CD4-positive, CD25-positive, alpha-beta regulatory T cell (primary cell): ENCODE results near the gene FBXW11. TPM values are rescaled to one million over a fixed set of nuclear protein-coding genes. Genes with fewer than 3 reads are reported as not detected.
A peak's percentile ranks its signal among the peaks of the same experiment; 100 is the strongest.
"Not testable (repeated sequence)": the region's sequence is repeated elsewhere in the genome, so short reads cannot be mapped to it uniquely, and the experiment has no call there.

Experiments
- ATAC-seq, 2 donors: fragments of 150-1000 bp; cut with Tn5 transposase; one replicate each; pipeline ENCODE4 v1.10.0; 2021; ENCODE audit warnings: low read depth in 2 of 2, moderate number of reproducible peaks in 2 of 2, moderate library complexity in 1 of 2
- DNase-seq, 3 donors: peaks; one replicate each; pipeline versions ENCODE4 v3.0.0 to v3.0.0-alpha.2; 2012 to 2022; ENCODE audit warnings: mixed read lengths in 1 of 3
- H3K27ac ChIP-seq: one replicate; pipeline ENCODE4 v1.7.0; 2013; ENCODE audit warnings: mild to moderate bottlenecking, low read length; ENCODE audit not compliant: insufficient read depth, poor library complexity, severe bottlenecking
- H3K27me3 ChIP-seq: one replicate; pipeline ENCODE4 v1.7.0; 2013; ENCODE audit warnings: low read length; ENCODE audit not compliant: control insufficient read depth, insufficient read depth
- H3K36me3 ChIP-seq: one replicate; pipeline ENCODE4 v1.7.0; 2013; ENCODE audit warnings: mild to moderate bottlenecking, low read length, moderate library complexity; ENCODE audit not compliant: control insufficient read depth, insufficient read depth
- H3K4me1 ChIP-seq: 2 replicates; pipeline ENCODE4 v1.7.0; 2013; ENCODE audit warnings: mild to moderate bottlenecking, low read length; ENCODE audit not compliant: insufficient read depth, control insufficient read depth, poor library complexity, severe bottlenecking
- H3K4me3 ChIP-seq: one replicate; pipeline ENCODE4 v1.7.0; 2013; ENCODE audit warnings: low read depth, mild to moderate bottlenecking, low read length, moderate library complexity
- H3K9me3 ChIP-seq, 2 experiments: 1 replicate in 1 of 2; 2 replicates in 1 of 2; pipeline ENCODE4 v1.7.0; 2013; ENCODE audit warnings: low read length in 2 of 2, mild to moderate bottlenecking in 1 of 2, moderate library complexity in 1 of 2; ENCODE audit not compliant: control insufficient read depth in 2 of 2
- H3K27ac Mint-ChIP-seq, 3 donors: one replicate each; pipeline ENCODE4 v1.8.0; 2020 to 2022; ENCODE audit warnings: mild to moderate bottlenecking in 3 of 3, mixed read lengths in 3 of 3, moderate library complexity in 2 of 3
- H3K27me3 Mint-ChIP-seq: one replicate; pipeline ENCODE4 v1.8.0; 2022; ENCODE audit warnings: mild to moderate bottlenecking, mixed read lengths
- H3K36me3 Mint-ChIP-seq: one replicate; pipeline ENCODE4 v1.8.0; 2020; ENCODE audit warnings: mixed read lengths
- H3K4me1 Mint-ChIP-seq, 4 donors: one replicate each; pipeline ENCODE4 v1.8.0; 2020 to 2022; ENCODE audit warnings: mixed read lengths in 4 of 4, mild to moderate bottlenecking in 1 of 4
- H3K4me3 Mint-ChIP-seq, 4 donors: one replicate each; pipeline ENCODE4 v1.8.0; 2020 to 2022; ENCODE audit warnings: mild to moderate bottlenecking in 4 of 4, mixed read lengths in 4 of 4, moderate library complexity in 3 of 4
- H3K9me3 Mint-ChIP-seq, 7 donors: one replicate each; pipeline ENCODE4 v1.8.0; 2020 to 2022; ENCODE audit warnings: mixed read lengths in 7 of 7, mild to moderate bottlenecking in 3 of 7, moderate library complexity in 2 of 7
- polyA plus RNA-seq, 4 donors: library from polyadenylated mRNA; unstranded; fragments of 300-500 nt; fragmentation: Illumina TruSeq; gene quantifications; one replicate each; pipeline ENCODE4 v1.2.3, GENCODE V29; 2021
- total RNA-seq: library from RNA; stranded (reverse); gene quantifications from one replicate; pipeline ENCODE4 v1.2.3, GENCODE V29; 2022

Gene FBXW11
- total and polyA plus RNA-seq, 5 donors from 2014 or later = 20.6 to 40.7 (median 25.8) TPM

DNA sequence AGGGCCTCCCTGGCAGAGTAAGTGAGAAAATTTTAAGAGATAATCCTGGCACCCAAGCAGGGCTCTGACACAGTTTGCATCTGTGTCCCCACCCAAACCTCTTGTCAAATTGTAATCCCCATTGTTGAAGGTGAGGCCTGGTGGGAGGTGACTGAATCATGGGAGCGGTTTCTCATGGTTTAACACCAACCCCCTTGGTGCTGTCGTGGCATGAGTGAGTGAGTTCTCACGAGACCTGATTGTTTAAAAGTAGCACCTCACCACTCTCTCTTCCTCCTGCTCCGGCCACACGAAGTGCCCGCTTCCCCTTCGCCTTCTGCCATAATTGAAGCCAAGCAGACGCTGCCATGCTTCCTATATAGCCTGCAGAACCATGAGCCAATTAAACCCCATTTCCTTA is 80.1 kb downstream of the FBXW11 start:
- H3K9me3 ChIP-seq = no peaks in the 10 kb centered on the region
- DNase-seq = no peak
- H3K27ac ChIP-seq = no peak overlapping the region
- no peak overlapping the region for H3K4me3 ChIP-seq
- no peaks in the 10 kb centered on the region for H3K27me3 ChIP-seq
- Mint-ChIP-seq H3K4me1 (peaks cover 32 to 66% (median 56%) of the 10 kb centered on the region in 4 donors), H3K9me3 (no peaks in the 10 kb centered on the region), H3K27me3 (no peaks in the 10 kb centered on the region), H3K27ac (peak overlapping the region in 1 of 3 donors; percentile 7), H3K4me3 (no peak overlapping the region), H3K36me3 (peaks cover 14% of the 10 kb centered on the region)
- H3K4me1 ChIP-seq = no peaks in the 10 kb centered on the region
- ATAC-seq = no peak
- H3K36me3 ChIP-seq = no peaks in the 10 kb centered on the region

DNA sequence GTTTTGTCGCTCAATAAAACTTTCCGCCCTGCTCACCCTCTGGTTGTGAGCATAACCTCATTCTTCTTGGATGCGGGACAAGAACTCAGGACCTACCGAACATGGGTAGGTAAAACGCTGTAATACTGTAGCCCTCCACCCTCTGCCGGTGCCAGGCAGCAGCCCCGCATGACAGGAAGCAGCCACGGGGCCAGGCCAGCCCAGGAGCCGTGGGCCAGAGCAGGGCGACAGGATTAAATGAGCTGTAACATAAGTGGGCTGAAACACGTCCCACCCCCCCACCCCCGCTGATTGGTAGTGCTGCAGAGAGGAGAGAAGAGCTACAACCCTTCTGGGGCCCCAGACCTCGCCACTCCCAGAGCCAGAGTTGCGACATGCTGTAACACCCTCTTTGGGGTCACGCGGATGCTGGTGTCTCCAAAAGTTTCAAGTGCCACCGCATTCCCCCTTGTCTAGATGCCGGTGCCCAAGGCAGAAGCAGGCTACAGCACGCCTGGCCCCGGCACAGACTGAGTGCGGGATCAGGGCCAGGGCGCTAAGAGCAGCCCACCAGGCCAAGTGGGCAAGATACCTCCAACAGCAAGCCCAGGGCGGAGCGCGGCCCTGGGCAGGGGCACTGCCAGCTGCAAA is 81.8 kb downstream of the FBXW11 start:
- H3K27ac ChIP-seq = no peak overlapping the region
- H3K36me3 ChIP-seq = no peaks in the 10 kb centered on the region
- DNase-seq = no peak
- H3K4me3 ChIP-seq = no peak overlapping the region
- Mint-ChIP-seq H3K27ac (no peak overlapping the region), H3K4me1 (peaks cover 34 to 66% (median 51%) of the 10 kb centered on the region in 4 donors), H3K4me3 (no peak overlapping the region), H3K9me3 (no peaks in the 10 kb centered on the region), H3K36me3 (peaks cover 14% of the 10 kb centered on the region), H3K27me3 (no peaks in the 10 kb centered on the region)
- no peaks in the 10 kb centered on the region for H3K27me3 ChIP-seq
- H3K4me1 ChIP-seq = no peaks in the 10 kb centered on the region
- no peak for ATAC-seq
- no peaks in the 10 kb centered on the region for H3K9me3 ChIP-seq

DNA sequence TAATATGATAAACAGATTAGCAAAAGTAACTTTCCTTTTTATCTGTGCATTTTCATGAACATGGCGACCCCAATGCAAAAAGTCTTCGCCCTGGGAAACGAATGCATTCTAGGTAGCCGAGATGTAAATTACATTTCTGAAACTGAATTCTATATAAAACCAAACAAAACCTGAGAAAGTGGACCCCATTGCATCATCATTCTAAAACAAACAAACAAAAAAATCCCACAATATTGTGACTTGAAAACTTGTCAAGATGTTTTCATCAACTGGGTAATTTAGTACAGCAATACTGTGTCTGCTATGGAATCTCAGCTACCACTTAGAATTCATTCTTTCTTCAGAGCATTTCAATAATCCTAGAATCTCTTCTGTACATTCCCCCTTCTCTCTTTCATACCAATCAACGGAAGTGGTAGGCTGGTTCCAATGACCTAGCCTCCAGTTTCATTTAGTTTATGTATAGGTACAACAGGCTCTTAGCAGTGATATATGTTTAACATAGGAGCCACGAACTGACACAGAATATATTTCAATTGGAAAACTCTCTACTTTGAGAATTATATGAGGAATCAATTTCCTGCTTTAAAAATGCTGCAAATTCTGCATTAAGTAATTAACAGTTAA is 85.6 kb downstream of the FBXW11 start:
- Mint-ChIP-seq H3K36me3 (peaks cover 3% of the 10 kb centered on the region), H3K4me1 (peaks cover 14 to 53% (median 48%) of the 10 kb centered on the region in 4 donors), H3K4me3 (no peak overlapping the region), H3K27ac (peak overlapping the region in 1 of 3 donors; percentile 57), H3K9me3 (no peaks in the 10 kb centered on the region), H3K27me3 (no peaks in the 10 kb centered on the region)
- Histone ChIP-seq H3K36me3 (no peaks in the 10 kb centered on the region), H3K4me3 (no peak overlapping the region), H3K4me1 (no peaks in the 10 kb centered on the region), H3K27me3 (no peaks in the 10 kb centered on the region), H3K27ac (no peak overlapping the region), H3K9me3 (no peaks in the 10 kb centered on the region)
- no peak for DNase-seq
- ATAC-seq = no peak

DNA sequence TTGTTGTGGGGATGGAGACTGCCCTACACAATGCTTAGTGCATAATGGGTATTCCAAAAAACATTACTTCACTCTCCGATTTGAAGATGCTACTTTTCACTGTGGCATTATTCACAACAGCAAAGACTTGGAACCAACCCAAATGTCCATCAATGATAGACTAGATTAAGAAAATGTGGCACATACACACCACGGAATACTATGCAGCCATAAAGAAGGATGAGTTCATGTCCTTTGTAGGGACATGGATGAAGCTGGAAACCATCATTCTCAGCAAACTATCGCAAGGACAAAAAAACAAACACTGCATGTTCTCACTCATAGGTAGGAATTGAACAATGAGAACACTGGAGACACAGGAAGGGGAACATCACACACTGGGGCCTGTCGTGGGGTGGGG is 90.7 kb downstream of the FBXW11 start:
- not testable (repeated sequence) for DNase-seq, H3K36me3 ChIP-seq, H3K4me3 Mint-ChIP-seq, H3K27ac Mint-ChIP-seq, H3K9me3 Mint-ChIP-seq, H3K4me3 ChIP-seq, H3K36me3 Mint-ChIP-seq, ATAC-seq, H3K27me3 ChIP-seq, H3K27ac ChIP-seq, H3K27me3 Mint-ChIP-seq, H3K4me1 ChIP-seq, H3K9me3 ChIP-seq
- H3K4me1 Mint-ChIP-seq = peaks cover 23 to 63% (median 51%) of the 10 kb centered on the region in 4 donors

DNA sequence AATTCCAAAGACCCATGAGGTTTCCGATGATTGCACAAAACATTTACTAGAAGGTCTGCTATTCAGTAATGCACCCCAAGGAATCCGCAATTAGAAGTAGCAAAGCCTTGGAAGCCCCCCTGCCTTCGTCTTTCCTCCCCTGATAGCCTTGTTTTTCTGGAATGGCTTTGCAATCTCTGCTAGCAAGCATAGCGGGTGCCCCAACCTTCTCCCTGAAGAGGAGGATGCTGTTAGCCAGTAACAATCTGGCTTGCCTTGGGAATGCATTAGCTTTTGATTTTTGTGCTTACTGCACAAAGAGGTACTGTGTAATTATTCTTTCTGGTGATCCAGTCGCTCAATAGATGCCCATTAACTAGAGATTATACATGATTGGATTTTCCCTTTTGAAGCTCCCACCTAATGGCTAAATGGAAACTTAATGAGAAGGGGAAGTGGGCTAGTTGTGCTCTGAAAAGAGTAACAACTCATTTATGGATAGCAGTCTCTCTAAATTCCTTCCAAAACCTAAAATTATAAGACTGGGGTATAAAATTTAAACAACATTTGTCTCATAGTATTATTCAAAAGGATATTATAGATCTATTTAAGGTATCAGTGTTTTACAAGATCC is 91.6 kb downstream of the FBXW11 start:
- no peak for DNase-seq
- no peaks in the 10 kb centered on the region for H3K27me3 ChIP-seq
- H3K9me3 ChIP-seq = no peaks in the 10 kb centered on the region
- Mint-ChIP-seq H3K27ac (no peak overlapping the region), H3K27me3 (no peaks in the 10 kb centered on the region), H3K9me3 (peaks cover 0 to 2% (median 0%) of the 10 kb centered on the region in 7 donors), H3K36me3 (peaks cover 4% of the 10 kb centered on the region), H3K4me3 (no peak overlapping the region), H3K4me1 (peaks cover 23 to 59% (median 47%) of the 10 kb centered on the region in 4 donors)
- peaks cover 5% of the 10 kb centered on the region for H3K36me3 ChIP-seq
- H3K4me3 ChIP-seq = no peak overlapping the region
- H3K27ac ChIP-seq = no peak overlapping the region
- ATAC-seq = no peak
- peaks cover 9% of the 10 kb centered on the region for H3K4me1 ChIP-seq

DNA sequence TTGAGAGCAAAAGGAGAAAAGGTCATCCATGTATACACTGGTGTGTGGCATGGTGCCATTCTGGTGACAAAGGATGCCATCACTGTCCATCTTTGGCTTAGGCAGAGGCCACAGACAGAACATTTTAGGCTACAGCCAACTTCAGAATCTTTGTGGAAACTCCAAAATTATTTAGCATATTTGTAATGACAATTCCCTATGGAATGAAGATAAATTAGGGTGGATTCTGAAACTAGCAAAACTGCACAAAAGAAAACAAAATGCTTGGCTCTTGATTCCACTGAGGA is 92.5 kb downstream of the FBXW11 start:
- Mint-ChIP-seq H3K27me3 (no peaks in the 10 kb centered on the region), H3K4me3 (no peak overlapping the region), H3K27ac (peak overlapping the region; percentile 32 to 66 (median 57)), H3K36me3 (peaks cover 4% of the 10 kb centered on the region), H3K4me1 (peaks cover 23 to 52% (median 39%) of the 10 kb centered on the region in 4 donors), H3K9me3 (peaks cover 0 to 2% (median 0%) of the 10 kb centered on the region in 7 donors)
- Histone ChIP-seq H3K4me1 (peaks cover 9% of the 10 kb centered on the region), H3K27ac (no peak overlapping the region), H3K9me3 (no peaks in the 10 kb centered on the region), H3K4me3 (no peak overlapping the region), H3K36me3 (peaks cover 5% of the 10 kb centered on the region), H3K27me3 (no peaks in the 10 kb centered on the region)
- ATAC-seq (no peak), DNase-seq (no peak)

DNA sequence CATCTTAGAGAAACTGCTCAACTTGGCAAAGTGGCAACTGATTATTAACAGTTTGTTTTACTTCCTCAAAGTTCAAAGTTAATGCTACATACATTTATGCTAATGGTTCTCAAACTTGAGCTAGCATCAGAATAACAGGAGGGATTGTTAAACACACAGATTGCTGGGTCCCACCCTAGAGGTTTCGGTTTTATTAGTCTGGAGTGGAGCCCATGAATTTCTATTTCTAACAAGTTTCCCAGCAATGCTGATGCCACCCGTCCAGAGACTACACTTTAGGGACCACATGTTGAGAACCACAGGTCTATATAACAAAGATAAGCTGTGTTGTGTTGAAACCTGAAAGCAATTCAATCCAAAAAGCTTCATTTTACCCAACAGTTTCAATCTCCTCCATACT is 95.3 kb downstream of the FBXW11 start:
- Mint-ChIP-seq H3K4me3 (no peak overlapping the region), H3K36me3 (peaks cover 4% of the 10 kb centered on the region), H3K9me3 (peaks cover 0 to 2% (median 0%) of the 10 kb centered on the region in 7 donors), H3K27ac (peak overlapping the region in 2 of 3 donors; percentile 15 to 42), H3K27me3 (no peaks in the 10 kb centered on the region), H3K4me1 (peaks cover 34 to 51% (median 46%) of the 10 kb centered on the region in 4 donors)
- Histone ChIP-seq H3K4me3 (no peak overlapping the region), H3K27ac (no peak overlapping the region), H3K4me1 (peaks cover 24% of the 10 kb centered on the region), H3K27me3 (no peaks in the 10 kb centered on the region), H3K36me3 (peaks cover 5% of the 10 kb centered on the region), H3K9me3 (no peaks in the 10 kb centered on the region)
- ATAC-seq (no peak), DNase-seq (no peak)

DNA sequence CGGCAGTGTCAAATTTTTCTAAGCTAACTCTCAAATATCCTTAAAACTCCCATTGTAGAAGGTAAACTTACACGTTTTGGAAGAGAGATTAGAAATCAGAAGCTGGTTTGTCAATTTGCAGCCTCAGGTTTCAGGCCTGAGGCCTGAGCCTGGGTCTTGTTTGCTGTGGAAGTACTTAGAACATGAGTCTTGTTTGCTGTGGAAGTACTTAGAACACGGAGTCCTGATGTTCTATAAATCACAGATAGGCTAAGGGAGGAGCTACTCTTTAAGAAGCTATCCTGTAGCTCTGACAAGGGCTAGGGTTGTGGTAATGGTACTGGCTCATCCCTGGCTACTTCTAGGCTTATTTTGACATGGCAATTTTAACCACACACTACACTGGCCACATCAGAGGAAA is 97.8 kb downstream of the FBXW11 start:
- DNase-seq (no peak), ATAC-seq (no peak)
- Mint-ChIP-seq H3K9me3 (no peaks in the 10 kb centered on the region), H3K27me3 (no peaks in the 10 kb centered on the region), H3K36me3 (peaks cover 8% of the 10 kb centered on the region), H3K4me1 (peaks cover 37 to 57% (median 49%) of the 10 kb centered on the region in 4 donors), H3K4me3 (no peak overlapping the region), H3K27ac (no peak overlapping the region)
- peaks cover 35% of the 10 kb centered on the region for H3K4me1 ChIP-seq
- no peaks in the 10 kb centered on the region for H3K27me3 ChIP-seq
- no peaks in the 10 kb centered on the region for H3K9me3 ChIP-seq
- H3K27ac ChIP-seq = no peak overlapping the region
- H3K4me3 ChIP-seq = no peak overlapping the region
- H3K36me3 ChIP-seq = peaks cover 5% of the 10 kb centered on the region
